Loucy (cell line): Measurements from ENCODE around the gene MACC1.

ENCODE experiments used
- EZH2phosphoT487 ChIP-seq: fragments of 200-600 bp; IDR thresholded peaks from 2 replicates; pipeline ENCODE4 v1.6.1; 2018; ENCODE audit warnings: antibody characterized with exemption, mild to moderate bottlenecking, moderate library complexity, borderline replicate concordance
- TF ChIP-seq, protein P1 (sequence below): fragments of 200-600 bp; sonication (generic); conservative IDR thresholded peaks from 2 replicates; pipeline ENCODE4 v1.5.1; 2014; ENCODE audit warnings: mild to moderate bottlenecking, antibody characterized with exemption, low read length

- TF ChIP-seq, protein P1, sequence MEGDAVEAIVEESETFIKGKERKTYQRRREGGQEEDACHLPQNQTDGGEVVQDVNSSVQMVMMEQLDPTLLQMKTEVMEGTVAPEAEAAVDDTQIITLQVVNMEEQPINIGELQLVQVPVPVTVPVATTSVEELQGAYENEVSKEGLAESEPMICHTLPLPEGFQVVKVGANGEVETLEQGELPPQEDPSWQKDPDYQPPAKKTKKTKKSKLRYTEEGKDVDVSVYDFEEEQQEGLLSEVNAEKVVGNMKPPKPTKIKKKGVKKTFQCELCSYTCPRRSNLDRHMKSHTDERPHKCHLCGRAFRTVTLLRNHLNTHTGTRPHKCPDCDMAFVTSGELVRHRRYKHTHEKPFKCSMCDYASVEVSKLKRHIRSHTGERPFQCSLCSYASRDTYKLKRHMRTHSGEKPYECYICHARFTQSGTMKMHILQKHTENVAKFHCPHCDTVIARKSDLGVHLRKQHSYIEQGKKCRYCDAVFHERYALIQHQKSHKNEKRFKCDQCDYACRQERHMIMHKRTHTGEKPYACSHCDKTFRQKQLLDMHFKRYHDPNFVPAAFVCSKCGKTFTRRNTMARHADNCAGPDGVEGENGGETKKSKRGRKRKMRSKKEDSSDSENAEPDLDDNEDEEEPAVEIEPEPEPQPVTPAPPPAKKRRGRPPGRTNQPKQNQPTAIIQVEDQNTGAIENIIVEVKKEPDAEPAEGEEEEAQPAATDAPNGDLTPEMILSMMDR, result no peak
- no peak for TF ChIP-seq EZH2phosphoT487
Observed at GRCh38 chr7:20122073-20122472, 95.1 kb downstream of the MACC1 start.
